ENCODE measurements around the gene CD320.

DNA sequence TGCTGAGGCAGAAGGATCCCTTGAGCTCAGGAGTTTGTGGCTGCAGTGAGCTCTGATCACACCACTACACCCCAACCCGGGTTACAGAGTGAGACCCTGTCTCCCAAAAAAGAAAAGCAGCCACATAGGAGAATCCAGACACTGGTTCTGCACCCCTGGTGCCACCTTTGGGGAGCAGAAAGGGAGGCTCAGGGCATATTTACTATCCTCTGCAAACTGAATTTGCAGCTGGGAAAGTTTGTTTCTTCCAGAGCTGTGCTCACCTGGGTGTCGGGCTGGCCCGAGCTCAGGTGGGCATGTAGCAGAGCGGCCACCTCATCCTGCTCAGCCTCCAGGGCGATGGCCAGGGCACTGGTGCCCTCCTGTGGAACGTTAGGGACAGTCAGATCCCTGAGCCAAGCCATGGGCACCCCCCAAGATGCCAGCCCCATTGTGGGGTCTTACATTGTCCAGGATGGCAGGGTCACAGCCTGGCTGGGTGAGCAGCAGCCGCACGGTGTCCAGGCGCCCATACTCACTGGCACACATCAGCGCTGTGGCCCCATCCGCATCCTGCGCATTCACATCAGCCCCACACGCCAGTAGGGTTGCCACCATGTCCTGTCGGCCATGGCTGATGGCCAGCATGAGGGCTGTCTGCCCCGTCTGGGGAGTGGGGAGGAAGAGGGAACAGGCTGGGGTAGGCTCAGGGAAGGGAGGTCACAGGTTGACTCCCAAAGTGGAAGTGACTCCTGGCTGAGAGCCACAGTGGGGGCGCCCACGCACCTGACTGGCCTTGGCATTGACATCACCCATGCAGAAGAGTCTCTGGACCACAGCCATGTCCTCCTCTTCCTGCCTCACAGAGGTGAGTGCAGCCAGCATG, 16.3 kb upstream of the CD320 start:
- TF ChIP-seq, protein P1, sequence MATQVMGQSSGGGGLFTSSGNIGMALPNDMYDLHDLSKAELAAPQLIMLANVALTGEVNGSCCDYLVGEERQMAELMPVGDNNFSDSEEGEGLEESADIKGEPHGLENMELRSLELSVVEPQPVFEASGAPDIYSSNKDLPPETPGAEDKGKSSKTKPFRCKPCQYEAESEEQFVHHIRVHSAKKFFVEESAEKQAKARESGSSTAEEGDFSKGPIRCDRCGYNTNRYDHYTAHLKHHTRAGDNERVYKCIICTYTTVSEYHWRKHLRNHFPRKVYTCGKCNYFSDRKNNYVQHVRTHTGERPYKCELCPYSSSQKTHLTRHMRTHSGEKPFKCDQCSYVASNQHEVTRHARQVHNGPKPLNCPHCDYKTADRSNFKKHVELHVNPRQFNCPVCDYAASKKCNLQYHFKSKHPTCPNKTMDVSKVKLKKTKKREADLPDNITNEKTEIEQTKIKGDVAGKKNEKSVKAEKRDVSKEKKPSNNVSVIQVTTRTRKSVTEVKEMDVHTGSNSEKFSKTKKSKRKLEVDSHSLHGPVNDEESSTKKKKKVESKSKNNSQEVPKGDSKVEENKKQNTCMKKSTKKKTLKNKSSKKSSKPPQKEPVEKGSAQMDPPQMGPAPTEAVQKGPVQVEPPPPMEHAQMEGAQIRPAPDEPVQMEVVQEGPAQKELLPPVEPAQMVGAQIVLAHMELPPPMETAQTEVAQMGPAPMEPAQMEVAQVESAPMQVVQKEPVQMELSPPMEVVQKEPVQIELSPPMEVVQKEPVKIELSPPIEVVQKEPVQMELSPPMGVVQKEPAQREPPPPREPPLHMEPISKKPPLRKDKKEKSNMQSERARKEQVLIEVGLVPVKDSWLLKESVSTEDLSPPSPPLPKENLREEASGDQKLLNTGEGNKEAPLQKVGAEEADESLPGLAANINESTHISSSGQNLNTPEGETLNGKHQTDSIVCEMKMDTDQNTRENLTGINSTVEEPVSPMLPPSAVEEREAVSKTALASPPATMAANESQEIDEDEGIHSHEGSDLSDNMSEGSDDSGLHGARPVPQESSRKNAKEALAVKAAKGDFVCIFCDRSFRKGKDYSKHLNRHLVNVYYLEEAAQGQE (IDR thresholded peaks at IDR 0.05; ENCODE audit: borderline replicate concordance), result no peak
- TF ChIP-seq, protein P2, sequence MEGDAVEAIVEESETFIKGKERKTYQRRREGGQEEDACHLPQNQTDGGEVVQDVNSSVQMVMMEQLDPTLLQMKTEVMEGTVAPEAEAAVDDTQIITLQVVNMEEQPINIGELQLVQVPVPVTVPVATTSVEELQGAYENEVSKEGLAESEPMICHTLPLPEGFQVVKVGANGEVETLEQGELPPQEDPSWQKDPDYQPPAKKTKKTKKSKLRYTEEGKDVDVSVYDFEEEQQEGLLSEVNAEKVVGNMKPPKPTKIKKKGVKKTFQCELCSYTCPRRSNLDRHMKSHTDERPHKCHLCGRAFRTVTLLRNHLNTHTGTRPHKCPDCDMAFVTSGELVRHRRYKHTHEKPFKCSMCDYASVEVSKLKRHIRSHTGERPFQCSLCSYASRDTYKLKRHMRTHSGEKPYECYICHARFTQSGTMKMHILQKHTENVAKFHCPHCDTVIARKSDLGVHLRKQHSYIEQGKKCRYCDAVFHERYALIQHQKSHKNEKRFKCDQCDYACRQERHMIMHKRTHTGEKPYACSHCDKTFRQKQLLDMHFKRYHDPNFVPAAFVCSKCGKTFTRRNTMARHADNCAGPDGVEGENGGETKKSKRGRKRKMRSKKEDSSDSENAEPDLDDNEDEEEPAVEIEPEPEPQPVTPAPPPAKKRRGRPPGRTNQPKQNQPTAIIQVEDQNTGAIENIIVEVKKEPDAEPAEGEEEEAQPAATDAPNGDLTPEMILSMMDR (IDR thresholded peaks at IDR 0.05; ENCODE audit: poor library complexity, severe bottlenecking), result no peak
- no peak for TF ChIP-seq EP300 (conservative IDR thresholded peaks at IDR 0.05; ENCODE audit: poor library complexity, severe bottlenecking)
- TF ChIP-seq POLR2AphosphoS5 (IDR thresholded peaks at IDR 0.05), result no peak
- TF ChIP-seq RAD21 (conservative IDR thresholded peaks at IDR 0.05), result no peak
- TF ChIP-seq EZH2 (IDR thresholded peaks at IDR 0.05; ENCODE audit: borderline replicate concordance, insufficient read depth, low read length, poor library complexity, severe bottlenecking), result no peak
